CD4-positive, alpha-beta T cell treated with Interferon alpha-2 for 1 hour (primary cell): ENCODE measurements around the gene OR5M8.

Experiments used
- DNase-seq, 2 donors: peaks; one replicate each; pipeline ENCODE4 v3.0.0-alpha.2; 2020 to 2022

OR5M8 gene

DNA sequence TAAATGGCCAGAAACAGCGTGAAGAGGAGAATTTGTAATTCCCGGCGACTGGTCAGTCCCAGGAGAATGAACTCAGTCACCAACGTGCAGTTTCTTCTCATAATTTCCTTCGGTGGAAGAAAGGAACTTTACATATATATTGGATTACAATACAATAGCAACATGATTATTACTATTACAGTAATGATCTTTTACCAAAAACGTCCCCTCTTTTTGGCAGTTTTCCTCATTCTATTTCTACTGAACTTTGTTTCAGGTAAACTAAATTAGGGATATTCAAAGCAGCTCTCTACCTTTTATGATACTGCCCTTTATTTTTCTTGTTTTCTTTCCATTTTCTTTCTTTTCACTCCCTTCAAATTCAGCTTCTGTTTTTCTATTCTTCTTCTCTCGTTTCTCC is at the start of gene OR5M8:
Gene OR5M8, minus strand, starts transcription at position 101 of the 400 bp plus-strand sequence. Its CDS starts 0 bp downstream, at position 101.
- no peak for DNase-seq

DNA sequence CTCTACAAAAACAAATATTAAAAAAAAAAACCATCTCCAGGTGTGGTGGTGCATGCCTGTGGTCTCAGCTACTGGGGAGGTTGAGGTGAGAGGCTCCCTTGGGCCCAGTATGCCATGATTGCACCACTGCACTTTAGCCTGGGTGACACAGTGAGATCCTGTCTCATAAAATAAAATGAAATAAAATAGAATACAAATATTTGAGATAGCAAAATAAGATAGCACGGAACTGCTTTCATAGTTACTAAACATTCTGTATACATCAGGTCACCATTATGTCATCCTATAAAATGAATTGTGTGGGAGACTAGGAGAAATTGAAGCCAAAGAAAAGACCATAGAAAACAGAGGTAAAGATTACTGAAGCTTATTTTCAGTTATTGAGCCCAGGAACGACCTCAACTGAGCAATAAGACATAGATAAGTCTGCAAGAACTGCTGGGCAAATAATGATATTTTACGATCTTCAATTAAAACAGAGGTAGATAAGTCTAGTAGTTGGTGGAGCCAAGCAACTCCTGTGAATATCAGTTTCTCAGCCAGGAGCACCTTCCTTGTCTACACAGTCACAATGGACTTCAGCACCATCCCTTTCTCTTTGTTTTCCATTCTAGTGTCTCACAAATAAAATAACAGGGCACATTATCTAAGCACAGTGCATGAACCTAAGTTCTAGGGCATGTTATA is 42.0 kb upstream of the OR5M8 start:
- no peak for DNase-seq

DNA sequence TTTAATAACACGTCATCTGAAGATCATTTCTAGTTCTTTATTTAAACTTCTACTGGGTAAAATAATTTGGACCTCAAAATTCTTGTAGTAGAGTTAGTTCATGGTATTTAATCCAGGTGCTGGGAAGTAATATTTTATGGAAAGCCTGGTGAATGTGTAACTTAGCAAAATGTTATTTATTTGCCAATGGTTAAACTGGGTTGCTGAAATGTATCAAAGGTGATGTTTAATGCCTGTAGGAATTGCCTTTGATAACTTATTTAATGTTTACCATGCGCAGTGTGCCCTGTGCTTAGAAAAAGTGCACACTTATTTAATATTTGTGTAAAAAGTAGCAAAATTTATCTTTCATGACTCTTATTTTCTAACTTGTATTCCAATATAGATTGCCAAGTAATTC is 40.7 kb upstream of the OR5M8 start:
- no peak for DNase-seq

DNA sequence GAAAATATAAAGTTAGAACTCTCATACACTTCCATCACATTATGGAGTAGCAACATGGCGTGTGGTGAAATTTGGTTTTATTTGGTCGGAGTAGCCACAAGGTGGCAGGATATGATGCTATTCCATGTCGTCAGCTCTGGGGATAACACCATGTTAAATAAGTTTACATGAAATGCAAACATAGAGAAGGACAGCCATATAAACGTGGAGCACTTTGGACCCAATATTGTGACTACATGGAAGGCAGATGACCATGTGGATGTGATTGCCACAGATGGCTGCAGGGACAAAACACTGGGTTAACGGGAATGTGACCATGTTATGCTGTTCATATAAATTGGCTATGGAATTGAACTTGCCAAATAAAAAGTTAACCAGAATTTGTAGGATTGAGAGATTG is 30.8 kb upstream of the OR5M8 start:
- no peak for DNase-seq

DNA sequence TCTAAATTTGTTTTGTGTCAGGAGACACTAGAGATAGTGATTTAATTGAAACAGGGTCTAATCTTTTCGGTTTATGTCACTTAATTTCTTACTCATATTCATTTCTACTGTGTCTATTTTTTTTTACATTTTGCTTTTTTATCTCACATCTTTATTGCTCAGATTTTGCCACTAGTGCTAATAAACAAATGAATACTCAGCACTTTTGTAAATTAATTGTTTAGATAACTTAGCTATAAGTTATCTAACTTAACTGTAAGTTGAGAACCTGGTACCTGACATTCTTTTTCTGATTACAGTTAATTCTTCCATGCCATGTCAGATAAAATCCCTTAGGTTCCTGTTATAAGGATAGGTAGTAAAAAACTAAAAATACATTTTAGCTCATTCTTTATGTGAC is 22.1 kb upstream of the OR5M8 start:
- no peak for DNase-seq

DNA sequence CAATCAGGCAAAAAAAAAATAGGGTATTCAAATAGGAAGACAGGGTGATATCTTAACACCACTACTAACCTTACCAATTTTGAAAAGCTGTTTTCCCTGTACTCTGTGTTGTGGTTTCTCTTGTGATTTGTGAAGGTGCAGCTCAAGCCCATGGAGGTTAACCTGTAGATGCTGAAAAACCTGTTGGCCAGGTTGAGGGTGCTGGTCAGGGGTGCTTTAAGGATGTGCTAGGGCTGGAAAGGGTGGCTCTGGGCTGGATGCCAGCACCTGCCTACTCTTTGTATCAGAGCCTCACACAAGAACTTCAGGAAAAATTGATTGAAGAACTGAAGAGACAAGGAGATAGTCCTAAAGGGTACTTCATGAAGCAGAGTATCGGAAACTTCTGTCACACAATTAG is 18.3 kb upstream of the OR5M8 start:
- DNase-seq = no peak

DNA sequence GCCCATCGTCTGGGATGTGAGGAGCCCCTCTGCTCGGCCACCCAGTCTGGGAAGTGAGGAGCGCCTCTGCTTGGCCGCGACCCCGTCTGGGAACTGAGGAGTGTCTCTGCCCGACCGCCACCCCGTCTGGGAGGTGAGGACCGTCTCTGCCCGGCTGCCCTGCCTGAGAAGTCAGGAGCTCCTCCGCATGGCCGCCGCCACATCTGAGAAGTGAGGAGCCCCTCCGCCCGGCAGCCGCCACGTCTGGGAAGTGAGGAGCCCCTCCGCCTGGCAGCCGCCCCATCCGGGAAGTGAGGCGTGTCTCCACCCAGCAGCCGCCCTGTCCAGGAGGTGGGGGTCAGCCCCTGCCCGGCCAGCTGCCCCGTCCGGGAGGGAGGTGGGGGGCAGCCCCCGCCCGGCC is 5.8 kb upstream of the OR5M8 start:
- no peak for DNase-seq

DNA sequence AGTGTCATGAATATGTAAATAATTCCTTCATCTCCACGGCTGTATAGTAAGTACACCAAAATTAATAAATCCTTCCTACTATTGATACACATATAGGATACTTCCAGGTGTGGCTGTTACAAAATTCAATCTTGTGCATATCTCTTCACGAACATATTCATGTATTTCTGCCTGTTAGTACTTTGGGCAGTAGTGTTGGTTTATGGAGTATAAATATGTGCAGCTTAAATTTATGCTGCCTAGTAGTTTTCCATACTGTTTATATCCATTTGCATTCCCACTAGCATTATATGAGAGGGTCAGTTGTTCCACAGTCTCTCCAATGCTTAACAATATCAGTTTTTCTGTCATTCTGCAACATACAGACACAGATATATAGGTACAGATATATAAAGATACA is 3.9 kb upstream of the OR5M8 start:
- DNase-seq = no peak

DNA sequence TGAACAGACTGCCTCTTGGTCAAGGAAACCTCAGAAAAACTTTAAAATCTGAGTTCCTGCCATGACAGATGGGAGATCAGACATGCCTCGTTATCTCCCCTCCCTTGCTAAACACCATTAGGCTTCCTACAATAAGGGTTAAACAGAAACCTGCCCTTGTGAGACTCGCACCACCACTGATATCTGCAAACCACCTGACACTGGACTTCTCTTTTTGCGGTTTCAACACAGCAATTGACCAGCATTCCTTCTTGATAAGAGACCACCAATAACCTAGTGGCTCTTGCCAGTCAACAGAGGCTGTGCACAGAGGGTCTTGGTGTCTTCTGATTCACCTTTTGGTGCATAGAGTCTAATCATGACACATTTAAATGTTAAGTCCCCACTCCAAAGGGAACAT is 4.4 kb downstream of the OR5M8 start:
- DNase-seq = no peak

DNA sequence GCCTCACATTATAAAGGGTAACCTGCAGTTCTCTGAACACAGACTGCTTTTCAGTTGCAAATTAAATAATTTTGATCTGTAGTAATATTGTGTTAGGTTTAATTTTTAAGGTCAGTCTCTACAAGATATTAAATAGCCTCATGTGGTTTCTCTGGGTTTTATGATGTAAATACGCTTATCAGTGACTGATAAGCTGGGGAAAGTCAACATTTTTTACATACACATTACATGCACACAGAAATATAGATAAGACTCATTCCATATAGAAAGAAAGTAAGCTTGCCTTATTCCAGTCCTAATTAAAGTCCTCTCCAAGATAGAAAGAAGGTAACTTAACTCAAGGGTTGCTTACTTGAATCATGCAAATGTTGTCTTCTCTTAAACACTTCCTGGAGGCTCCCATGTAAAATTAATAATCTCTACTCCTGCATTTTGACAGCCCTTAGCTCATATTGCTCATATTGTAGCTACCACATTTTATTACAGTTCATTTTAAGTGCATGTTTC is 16.4 kb downstream of the OR5M8 start:
- DNase-seq = no peak

DNA sequence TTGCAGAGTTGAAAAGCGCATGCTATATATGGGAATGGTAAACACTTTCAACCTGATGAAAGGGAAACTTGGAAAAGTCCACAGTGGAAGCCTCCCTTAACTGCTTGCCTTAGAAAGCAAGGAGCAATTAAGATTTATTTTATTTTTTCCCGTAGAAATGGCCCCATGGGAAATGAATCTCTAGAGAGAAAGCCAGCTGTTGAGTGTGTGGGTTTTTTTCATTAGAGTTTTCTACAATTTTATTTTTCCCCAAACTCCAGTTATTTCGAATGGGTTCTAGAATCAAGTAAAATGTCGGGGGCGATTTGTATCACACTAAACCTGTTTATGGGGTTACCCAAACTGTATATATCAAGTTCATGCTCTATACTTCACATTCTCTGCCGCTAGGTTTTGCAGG is 17.9 kb downstream of the OR5M8 start, which contains the start of gene OR5M3:
Gene OR5M3, minus strand, starts transcription at position 101 of the 400 bp plus-strand sequence. CDS start 2,855 bp downstream, outside the sequence.
- DNase-seq = no peak

DNA sequence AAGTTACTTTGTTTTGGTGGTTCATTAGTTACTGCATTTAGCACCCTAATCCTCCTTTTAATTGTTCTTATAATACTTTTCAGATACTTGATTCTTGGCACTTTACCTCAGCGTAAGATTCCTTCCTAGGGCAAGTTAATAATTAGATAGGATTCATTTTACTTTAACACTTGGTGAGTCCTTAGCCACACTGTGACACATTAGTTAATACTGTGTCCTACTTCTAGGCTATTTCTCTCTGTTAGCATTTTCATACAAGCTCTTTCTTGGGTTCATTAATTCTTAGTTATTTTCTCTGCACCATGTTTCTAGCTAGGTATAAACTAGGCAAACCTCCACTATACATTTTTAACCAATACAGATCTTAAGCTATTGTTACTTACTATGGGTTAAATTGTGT is 34.1 kb downstream of the OR5M8 start:
- DNase-seq = no peak

DNA sequence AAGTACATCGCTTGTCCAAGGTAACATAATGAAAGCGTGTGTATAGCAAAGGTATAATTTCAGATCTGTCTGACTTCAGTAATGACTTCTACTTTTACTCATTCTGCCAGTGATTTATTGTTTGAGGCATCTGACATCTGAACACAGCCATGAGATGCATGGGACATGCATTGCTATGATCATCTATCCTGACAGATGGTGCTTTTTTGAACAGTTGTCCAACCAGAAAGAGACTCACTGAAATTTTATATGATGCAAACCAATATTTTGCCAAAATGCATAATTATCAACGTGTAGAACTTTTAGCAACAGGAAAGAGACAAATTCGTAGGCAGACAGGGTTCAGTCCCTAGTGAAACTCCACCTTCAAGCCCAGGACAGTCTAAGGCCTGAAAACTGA is 37.6 kb downstream of the OR5M8 start:
- no peak for DNase-seq
